Fibroblast of villous mesenchyme (primary cell): Measurements from ENCODE around the gene NCOA3. TPM values are rescaled to one million over a fixed set of nuclear protein-coding genes. Genes with fewer than 3 reads are reported as not detected.
"Not testable (repeated sequence)": the region's sequence is repeated elsewhere in the genome, so short reads cannot be mapped to it uniquely, and the experiment has no call there.

Experiments used
- DNase-seq: peaks from one replicate; pipeline ENCODE4 v3.0.0-alpha.2; 2010; ENCODE audit warnings: low read depth
- H3K4me3 ChIP-seq: 2 replicates; pipeline ENCODE4 v1.5.1; 2011; ENCODE audit warnings: low read depth, mild to moderate bottlenecking, low read length
- CTCF ChIP-seq: IDR thresholded peaks from 2 replicates; pipeline ENCODE4 v1.5.1; 2012; ENCODE audit warnings: low read depth, mild to moderate bottlenecking, low read length; ENCODE audit not compliant: insufficient read depth
- total RNA-seq: library from RNA; depleted of rRNA; stranded (reverse); fragments of >200 nt; gene quantifications from 2 replicates; pipeline ENCODE4 v1.2.3, GENCODE V29; 2012

NCOA3 gene
- total RNA-seq, 1 donor: 63.0 TPM

- DNase-seq: no peak
- no peak for TF ChIP-seq CTCF
- H3K4me3 ChIP-seq: no peak overlapping the region
Measured at GRCh38 chr20:47547034-47547387, 45.3 kb downstream of the NCOA3 start.

GRCh38 chr20:47549671-47550070, 48.0 kb downstream of the NCOA3 start:
- TF ChIP-seq CTCF: no peak
- H3K4me3 ChIP-seq: no peak overlapping the region
- DNase-seq: no peak

GRCh38 chr20:47551222-47551621, 49.5 kb downstream of the NCOA3 start:
- no peak for TF ChIP-seq CTCF
- DNase-seq: no peak
- H3K4me3 ChIP-seq: no peak overlapping the region

- no peak for TF ChIP-seq CTCF
- no peak overlapping the region for H3K4me3 ChIP-seq
- DNase-seq: no peak
Measured at GRCh38 chr20:47551841-47552240, 50.2 kb downstream of the NCOA3 start.

- no peak overlapping the region for H3K4me3 ChIP-seq
- TF ChIP-seq CTCF: no peak
Measured at GRCh38 chr20:47552996-47553395, 51.3 kb downstream of the NCOA3 start.

GRCh38 chr20:47553594-47554235, 52.0 kb downstream of the NCOA3 start:
- not testable (repeated sequence) for H3K4me3 ChIP-seq, DNase-seq

More at GRCh38 chr20:47552996-47553395, 51.3 kb downstream of the NCOA3 start:
- DNase-seq: no peak

GRCh38 chr20:47554283-47554682, 52.6 kb downstream of the NCOA3 start:
- DNase-seq, H3K4me3 ChIP-seq: not testable (repeated sequence)

- DNase-seq: peak; percentile 46
- TF ChIP-seq CTCF: no peak
- no peak overlapping the region for H3K4me3 ChIP-seq
Measured at GRCh38 chr20:47557218-47557617, 55.5 kb downstream of the NCOA3 start.
